Subcutaneous abdominal adipose tissue (tissue), 5 donors: ENCODE data around the gene SPPL2C.

Experiments used
- H3K27ac ChIP-seq: one replicate; pipeline ENCODE4 v1.7.0; 2013; ENCODE audit warnings: low read depth, mild to moderate bottlenecking, inconsistent platforms, low read length, moderate library complexity
- H3K27me3 ChIP-seq, 5 donors: one replicate each; pipeline ENCODE4 v1.7.0; 2013; ENCODE audit warnings: low read length in 5 of 5, inconsistent platforms in 1 of 5; ENCODE audit not compliant: control insufficient read depth in 5 of 5, insufficient read depth in 4 of 5
- H3K36me3 ChIP-seq, 5 donors: one replicate each; pipeline ENCODE4 v1.7.0; 2013; ENCODE audit warnings: low read length in 5 of 5; ENCODE audit not compliant: control insufficient read depth in 5 of 5, insufficient read depth in 5 of 5
- H3K4me1 ChIP-seq, 5 donors: one replicate each; pipeline ENCODE4 v1.7.0; 2013; ENCODE audit warnings: low read length in 5 of 5, mild to moderate bottlenecking in 3 of 5, moderate library complexity in 1 of 5; ENCODE audit not compliant: control insufficient read depth in 5 of 5, insufficient read depth in 5 of 5
- H3K4me3 ChIP-seq, 5 donors: one replicate each; pipeline ENCODE4 v1.7.0; 2013; ENCODE audit warnings: low read length in 5 of 5, low read depth in 1 of 5
- H3K9ac ChIP-seq, 5 donors: one replicate each; pipeline ENCODE4 v1.7.0; 2013; ENCODE audit warnings: low read length in 5 of 5, mild to moderate bottlenecking in 4 of 5, moderate library complexity in 3 of 5
- H3K9me3 ChIP-seq, 5 donors: one replicate each; pipeline ENCODE4 v1.7.0; 2013; ENCODE audit warnings: low read length in 5 of 5; ENCODE audit not compliant: control insufficient read depth in 5 of 5
- donor health status: healthy.
- donor health status: healthy.
- donor health status: healthy.
- donor health status: healthy.
- donor health status: healthy.

The SPPL2C gene

DNA sequence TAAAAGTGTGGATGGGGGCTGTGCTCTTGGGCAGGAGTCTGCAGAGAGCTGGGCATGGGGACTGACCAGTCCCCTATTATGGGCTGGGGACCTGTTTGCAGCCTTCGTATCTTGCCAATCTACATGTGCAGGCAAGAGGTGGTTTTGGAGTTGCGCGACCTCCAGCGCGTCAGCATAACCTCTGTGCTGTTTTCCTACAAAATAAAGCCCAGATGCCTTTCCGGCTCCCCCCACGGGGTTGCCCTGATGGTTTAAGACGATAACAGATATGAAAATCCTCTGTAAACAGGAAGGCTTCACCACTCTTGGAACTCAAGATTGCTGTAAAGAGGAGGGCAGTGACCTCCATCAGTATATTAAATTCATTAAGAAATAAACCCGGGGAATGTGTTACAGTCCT is 16.5 kb upstream of the SPPL2C start:
- Histone ChIP-seq H3K27ac (no peak overlapping the region), H3K9ac (no peak overlapping the region), H3K4me1 (no peaks in the 10 kb centered on the region), H3K27me3 (peaks cover 4 to 29% (median 22%) of the 10 kb centered on the region in 5 donors), H3K4me3 (no peak overlapping the region), H3K36me3 (no peaks in the 10 kb centered on the region), H3K9me3 (no peaks in the 10 kb centered on the region)

DNA sequence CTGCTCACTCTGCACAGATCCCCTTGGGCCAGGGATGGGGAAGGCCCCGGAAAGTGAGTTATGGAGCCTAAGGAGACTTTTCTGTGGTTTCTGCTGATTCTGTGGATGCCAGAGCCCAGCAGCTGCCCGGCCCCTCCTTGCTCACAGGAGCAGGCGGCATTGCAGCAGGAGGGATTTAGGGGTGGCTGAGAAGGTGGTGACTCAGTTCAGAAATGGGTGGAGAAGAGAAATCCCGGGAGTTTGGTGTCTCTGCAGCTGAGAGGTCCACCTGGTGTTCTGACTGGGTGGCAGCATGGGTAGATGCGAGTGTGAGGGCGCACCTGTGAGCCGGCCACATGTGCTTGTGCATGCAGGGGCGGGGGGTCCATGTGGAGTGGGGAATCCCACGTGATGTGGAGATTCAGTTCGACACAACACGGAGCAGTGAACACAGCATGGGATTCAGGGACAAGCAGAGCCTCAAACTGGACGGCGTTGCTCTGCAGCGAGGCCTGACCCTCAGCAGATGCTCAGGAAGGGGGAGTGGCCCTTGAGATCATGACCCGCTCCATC is 16.0 kb upstream of the SPPL2C start:
- Histone ChIP-seq H3K27me3 (peaks cover 4 to 30% (median 21%) of the 10 kb centered on the region in 5 donors), H3K36me3 (no peaks in the 10 kb centered on the region), H3K4me1 (no peaks in the 10 kb centered on the region), H3K4me3 (no peak overlapping the region), H3K27ac (no peak overlapping the region), H3K9ac (no peak overlapping the region), H3K9me3 (no peaks in the 10 kb centered on the region)

DNA sequence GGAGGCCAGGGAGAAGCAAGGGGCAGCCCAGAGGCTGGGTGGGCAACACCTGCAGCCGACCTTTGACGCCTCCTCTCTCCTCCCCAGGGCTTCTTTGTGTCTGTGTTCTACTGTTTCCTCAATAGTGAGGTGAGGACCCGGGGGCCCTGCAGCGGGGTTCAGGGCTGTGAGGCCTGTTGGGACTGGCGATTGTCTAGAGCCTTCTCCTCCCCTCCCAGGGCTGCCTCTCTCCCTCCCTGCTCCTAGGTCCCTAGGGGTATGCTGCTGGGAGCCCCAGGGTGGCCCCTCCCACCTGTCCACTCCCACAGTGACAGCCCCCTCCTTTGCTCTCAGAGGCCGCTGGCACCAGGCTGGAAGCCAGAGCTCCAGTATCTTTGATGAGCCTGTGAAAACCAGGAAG is 10.8 kb upstream of the SPPL2C start:
- Histone ChIP-seq H3K9me3 (no peaks in the 10 kb centered on the region), H3K36me3 (no peaks in the 10 kb centered on the region), H3K4me3 (no peak overlapping the region), H3K9ac (no peak overlapping the region), H3K27me3 (peaks cover 14 to 29% (median 20%) of the 10 kb centered on the region in 5 donors), H3K4me1 (no peaks in the 10 kb centered on the region), H3K27ac (no peak overlapping the region)

DNA sequence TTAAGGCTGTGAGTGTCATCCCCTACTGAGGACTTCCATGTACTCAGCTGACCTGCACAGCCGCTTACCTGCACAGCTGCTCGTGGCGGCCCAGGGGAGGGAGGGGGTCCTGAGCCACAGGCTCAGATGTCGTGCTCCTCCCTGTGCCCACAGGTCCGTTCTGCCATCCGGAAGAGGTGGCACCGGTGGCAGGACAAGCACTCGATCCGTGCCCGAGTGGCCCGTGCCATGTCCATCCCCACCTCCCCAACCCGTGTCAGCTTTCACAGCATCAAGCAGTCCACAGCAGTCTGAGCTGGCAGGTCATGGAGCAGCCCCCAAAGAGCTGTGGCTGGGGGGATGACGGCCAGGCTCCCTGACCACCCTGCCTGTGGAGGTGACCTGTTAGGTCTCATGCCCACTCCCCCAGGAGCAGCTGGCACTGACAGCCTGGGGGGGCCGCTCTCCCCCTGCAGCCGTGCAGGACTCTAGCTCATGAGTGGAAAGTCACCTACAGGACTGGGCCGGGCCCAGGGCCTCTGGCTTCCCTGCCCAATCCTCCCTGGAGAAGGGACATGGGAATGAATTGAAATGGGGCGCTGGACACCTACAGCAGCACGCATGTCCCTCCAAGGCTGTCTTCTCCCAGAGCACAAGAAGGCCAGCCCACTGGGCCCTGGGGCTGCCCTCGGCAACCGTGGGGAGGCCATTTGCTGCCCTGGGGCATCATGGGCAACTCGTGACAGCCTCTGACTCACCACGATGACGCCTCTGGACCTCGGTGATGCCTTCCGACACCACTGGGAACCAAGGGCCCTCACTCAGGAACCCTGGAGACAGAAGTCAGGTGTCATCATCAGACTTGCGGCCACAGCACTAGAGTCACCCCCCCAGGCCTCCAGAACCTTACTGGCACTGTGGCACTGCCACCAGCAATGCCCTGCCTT is 9.9 kb upstream of the SPPL2C start:
- H3K4me1 ChIP-seq: no peaks in the 10 kb centered on the region
- H3K9ac ChIP-seq: no peak overlapping the region
- H3K36me3 ChIP-seq: no peaks in the 10 kb centered on the region
- H3K9me3 ChIP-seq: no peaks in the 10 kb centered on the region
- no peak overlapping the region for H3K4me3 ChIP-seq
- H3K27me3 ChIP-seq: peaks cover 14 to 29% (median 21%) of the 10 kb centered on the region in 5 donors
- no peak overlapping the region for H3K27ac ChIP-seq

DNA sequence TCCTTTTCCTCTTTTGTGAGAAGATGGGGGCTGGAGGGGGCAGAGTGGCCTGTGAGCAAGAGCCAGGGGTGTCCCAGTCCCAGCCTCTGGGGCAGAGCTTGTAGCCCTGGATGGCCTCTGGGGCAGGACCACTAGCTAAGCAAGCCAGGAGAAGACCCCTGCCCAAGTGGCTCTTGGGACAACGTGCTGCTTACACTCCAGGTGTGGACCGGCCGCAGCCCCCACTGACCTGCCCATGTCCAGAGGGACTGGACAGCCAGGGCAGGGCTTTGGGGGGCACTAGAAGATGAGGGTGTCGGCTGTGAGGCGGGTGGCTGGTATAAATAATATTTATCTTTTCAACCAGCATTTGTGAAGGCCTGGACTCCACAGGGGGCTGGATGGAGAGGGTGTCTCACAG is 9.2 kb upstream of the SPPL2C start:
- H3K27me3 ChIP-seq: peaks cover 14 to 31% (median 24%) of the 10 kb centered on the region in 5 donors
- no peaks in the 10 kb centered on the region for H3K4me1 ChIP-seq
- H3K9ac ChIP-seq: no peak overlapping the region
- no peaks in the 10 kb centered on the region for H3K36me3 ChIP-seq
- no peak overlapping the region for H3K27ac ChIP-seq
- no peaks in the 10 kb centered on the region for H3K9me3 ChIP-seq
- H3K4me3 ChIP-seq: no peak overlapping the region

DNA sequence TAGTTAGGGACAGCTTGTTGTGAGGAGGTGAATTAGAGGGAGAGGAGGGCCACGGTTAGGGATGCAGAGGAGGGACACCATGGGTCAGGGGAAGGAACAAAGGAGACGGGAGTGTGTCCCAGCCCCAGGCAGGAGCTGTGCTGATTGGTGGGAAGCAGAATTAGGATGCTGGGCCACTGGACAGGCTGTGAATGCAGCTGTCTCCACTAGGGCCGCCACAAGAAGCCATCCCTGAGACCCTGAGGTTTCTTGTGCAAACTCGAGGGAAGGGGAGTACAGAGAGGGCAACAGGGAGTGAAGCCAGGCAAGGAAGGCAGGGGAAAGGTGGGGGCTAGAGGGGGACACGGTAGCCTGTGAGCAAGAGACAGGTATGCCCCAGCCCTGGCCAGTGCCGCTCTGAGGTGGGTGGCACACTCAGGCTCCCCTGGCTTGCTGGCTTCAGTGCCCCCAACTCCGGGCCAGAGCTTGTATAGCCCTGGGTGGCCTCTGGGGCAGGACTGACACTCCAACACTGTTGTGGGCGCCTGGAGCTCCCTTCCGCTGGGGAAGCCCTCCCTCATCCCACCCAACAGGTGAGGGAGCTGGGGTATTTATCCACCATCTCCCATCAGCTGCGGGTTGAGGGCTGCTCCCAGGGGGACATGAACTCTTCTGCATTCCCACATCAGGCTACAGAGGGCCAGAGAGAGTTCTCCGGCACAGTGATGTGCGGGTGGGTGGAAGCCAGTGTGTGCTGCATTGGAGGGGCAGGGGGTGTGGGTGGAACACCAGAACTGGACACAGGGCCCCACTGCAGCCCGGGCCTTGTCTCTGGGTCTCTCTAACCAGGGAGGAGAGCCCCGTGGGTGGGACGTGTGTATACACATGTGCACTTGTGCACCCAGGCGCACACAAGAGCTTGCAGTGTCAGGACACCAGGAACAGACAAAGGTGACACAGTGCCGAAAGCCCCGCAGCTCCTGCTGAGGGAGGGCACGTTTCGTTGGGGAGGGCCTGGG is 8.3 kb upstream of the SPPL2C start:
- Histone ChIP-seq H3K9me3 (no peaks in the 10 kb centered on the region), H3K36me3 (no peaks in the 10 kb centered on the region), H3K4me1 (no peaks in the 10 kb centered on the region), H3K4me3 (no peak overlapping the region), H3K27ac (no peak overlapping the region), H3K9ac (no peak overlapping the region), H3K27me3 (peaks cover 14 to 33% (median 25%) of the 10 kb centered on the region in 5 donors)

DNA sequence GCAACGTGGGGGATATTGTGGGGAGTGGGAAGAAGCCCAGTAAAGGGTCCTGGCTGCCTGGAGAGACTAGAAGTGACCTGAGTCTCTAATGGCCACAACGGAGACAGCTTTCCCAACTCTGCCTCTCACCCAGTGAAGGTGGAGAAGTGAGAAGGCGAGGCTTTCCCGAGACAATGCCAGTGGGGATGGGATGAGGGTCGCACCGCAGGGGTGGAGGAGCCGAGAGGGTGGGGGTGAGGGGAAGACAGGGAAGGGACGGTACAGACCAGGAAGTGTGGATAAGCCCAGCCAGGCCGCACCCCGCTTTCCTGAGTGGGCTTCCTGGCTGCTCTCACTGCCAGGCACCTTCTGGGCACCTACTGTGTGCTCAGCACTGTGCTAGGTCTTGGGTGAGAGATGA is 7.5 kb upstream of the SPPL2C start:
- Histone ChIP-seq H3K27ac (no peak overlapping the region), H3K9me3 (no peaks in the 10 kb centered on the region), H3K27me3 (peaks cover 14 to 33% (median 25%) of the 10 kb centered on the region in 5 donors), H3K4me3 (no peak overlapping the region), H3K4me1 (no peaks in the 10 kb centered on the region), H3K36me3 (no peaks in the 10 kb centered on the region), H3K9ac (no peak overlapping the region)

DNA sequence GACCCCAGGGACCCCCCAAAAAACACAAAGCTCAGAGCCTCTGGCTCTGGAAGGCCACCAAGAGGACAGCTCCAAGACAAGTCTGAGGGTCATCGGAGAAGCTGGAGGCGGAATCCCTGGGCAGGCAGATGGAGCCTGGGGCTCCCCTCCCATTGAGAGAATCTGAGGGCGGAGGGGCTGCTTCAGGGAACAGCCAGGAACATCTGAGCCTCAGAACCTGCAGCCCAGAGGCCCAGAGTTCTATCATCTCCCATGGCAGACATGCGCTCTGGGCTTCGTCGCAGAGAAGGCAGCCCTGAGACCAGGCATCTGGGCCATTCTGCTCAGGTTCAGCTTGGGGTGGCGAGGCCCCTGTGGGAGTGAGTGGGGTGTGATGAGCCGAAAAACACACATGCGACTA is 7.1 kb upstream of the SPPL2C start:
- Histone ChIP-seq H3K27me3 (peaks cover 13 to 31% (median 25%) of the 10 kb centered on the region in 5 donors), H3K27ac (no peak overlapping the region)

DNA sequence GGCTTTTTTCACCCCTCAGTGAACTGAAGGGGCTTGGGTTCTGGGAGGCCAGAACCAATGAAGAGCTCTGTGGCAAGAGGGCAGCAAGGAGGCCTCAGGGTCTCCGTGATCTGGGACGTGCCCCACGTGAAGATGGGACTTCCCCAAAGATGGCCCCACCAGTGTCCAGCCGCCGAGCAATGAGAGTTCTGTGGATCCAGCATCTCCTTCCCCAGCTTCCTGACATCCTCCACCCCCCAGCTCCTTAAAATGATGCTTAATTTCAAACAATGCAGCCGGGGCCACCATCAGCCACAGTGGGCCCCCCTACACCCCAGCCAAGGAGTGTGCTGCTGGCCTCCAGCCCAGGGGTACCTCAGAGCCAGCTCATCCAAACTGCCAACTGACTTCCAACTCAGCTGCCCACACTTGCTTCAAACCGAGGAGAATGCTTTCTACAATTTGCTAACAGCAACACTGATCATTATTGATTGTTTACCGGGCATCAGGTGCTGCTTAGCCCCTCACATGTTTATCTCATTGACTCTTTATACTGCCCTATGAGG is 5.9 kb upstream of the SPPL2C start:
- no peak overlapping the region for H3K9ac ChIP-seq

More for the DNA sequence above, 7.1 kb upstream of the SPPL2C start:
- Histone ChIP-seq H3K9ac (no peak overlapping the region), H3K4me3 (no peak overlapping the region), H3K36me3 (no peaks in the 10 kb centered on the region), H3K4me1 (no peaks in the 10 kb centered on the region), H3K9me3 (no peaks in the 10 kb centered on the region)

More for the DNA sequence above, 5.9 kb upstream of the SPPL2C start:
- Histone ChIP-seq H3K4me3 (no peak overlapping the region), H3K27me3 (peaks cover 10 to 28% (median 23%) of the 10 kb centered on the region in 5 donors), H3K4me1 (no peaks in the 10 kb centered on the region), H3K27ac (no peak overlapping the region), H3K9me3 (no peaks in the 10 kb centered on the region), H3K36me3 (no peaks in the 10 kb centered on the region)
